Measurements from ENCODE around the gene PTS. TPM values are rescaled to one million over a fixed set of nuclear protein-coding genes. Genes with fewer than 3 reads are reported as not detected.

Gene PTS
- polyA plus RNA-seq, 2 donors: 48.6 to 53.8 TPM

DNA sequence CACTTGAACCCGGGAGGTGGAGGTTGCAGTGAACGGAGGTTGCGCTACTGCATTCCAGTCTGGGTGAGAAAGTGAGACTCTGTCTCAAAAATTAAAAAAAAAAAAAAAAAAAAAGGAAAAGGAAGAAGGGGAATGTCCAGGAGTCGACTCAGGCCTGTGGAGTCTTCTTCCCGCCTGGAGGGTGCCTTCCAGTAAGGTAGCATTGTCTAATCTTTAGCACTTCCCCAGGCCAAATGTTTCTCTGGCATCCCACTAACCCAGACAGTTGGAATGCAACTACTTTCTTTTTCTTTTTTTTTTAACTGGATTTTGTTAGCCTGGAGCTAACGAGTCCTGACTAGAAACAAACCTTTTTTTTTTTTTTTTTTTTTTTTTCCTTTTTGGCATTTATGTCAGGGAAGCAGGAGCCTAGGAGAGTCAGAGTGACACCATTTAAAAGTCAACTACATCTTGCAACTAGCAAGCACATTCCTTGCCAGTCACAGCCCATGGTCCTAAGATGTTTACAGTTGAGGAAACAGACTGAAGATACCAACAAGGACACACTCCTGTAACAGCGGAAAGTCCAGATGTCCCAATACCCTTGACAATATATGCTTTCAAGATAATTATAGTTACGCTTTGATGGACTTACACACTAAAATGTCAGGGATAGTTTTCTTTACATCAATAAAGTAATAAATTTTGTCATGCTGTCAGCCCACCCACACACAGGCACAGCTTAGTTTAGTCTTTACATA is 23.8 kb downstream of the PTS start:
- H3K4me1 ChIP-seq (ENCODE audit: control insufficient read depth in 2 of 2, insufficient read depth in 2 of 2, low read length in 1 of 2): no peaks in the 10 kb centered on the region

GRCh38 chr11:112253605-112254242 is 27.5 kb downstream of the PTS start:
- 96 to 97% methylated on average over 3 of the region's 3 CpGs for WGBS, 2 donors
- no peak overlapping the region for H3K27ac ChIP-seq (ENCODE audit: low read depth in 2 of 2, low read length in 1 of 2)
- no peaks in the 10 kb centered on the region for H3K36me3 ChIP-seq (ENCODE audit: control insufficient read depth in 2 of 2, insufficient read depth in 2 of 2, low read length in 1 of 2)
- H3K4me3 ChIP-seq (ENCODE audit: low read depth in 1 of 2, low read length in 2 of 2): no peak overlapping the region
- H3K27me3 ChIP-seq (ENCODE audit: control insufficient read depth in 1 of 2, insufficient read depth in 2 of 2, low read length in 2 of 2): no peaks in the 10 kb centered on the region
- H3K9me3 ChIP-seq (ENCODE audit: control insufficient read depth in 2 of 2, insufficient read depth in 1 of 2, low read depth in 1 of 2, low read length in 1 of 2): no peaks in the 10 kb centered on the region
- H3K4me1 ChIP-seq (ENCODE audit: control insufficient read depth in 2 of 2, insufficient read depth in 2 of 2, low read length in 1 of 2): no peaks in the 10 kb centered on the region

More for the DNA sequence above, 23.8 kb downstream of the PTS start:
- Histone ChIP-seq H3K4me3 (ENCODE audit: low read depth in 1 of 2, low read length in 2 of 2) (no peak overlapping the region), H3K27me3 (ENCODE audit: control insufficient read depth in 1 of 2, insufficient read depth in 2 of 2, low read length in 2 of 2) (no peaks in the 10 kb centered on the region), H3K9me3 (ENCODE audit: control insufficient read depth in 2 of 2, insufficient read depth in 1 of 2, low read depth in 1 of 2, low read length in 1 of 2) (no peaks in the 10 kb centered on the region), H3K36me3 (ENCODE audit: control insufficient read depth in 2 of 2, insufficient read depth in 2 of 2, low read length in 1 of 2) (no peaks in the 10 kb centered on the region), H3K27ac (ENCODE audit: low read depth in 2 of 2, low read length in 1 of 2) (no peak overlapping the region)
- 63 to 84% methylated on average over 8 of the region's 8 CpGs for WGBS, 2 donors

GRCh38 chr11:112255067-112255720 is 29.0 kb downstream of the PTS start:
- Histone ChIP-seq H3K27ac (ENCODE audit: low read depth in 2 of 2, low read length in 1 of 2) (no peak overlapping the region), H3K27me3 (ENCODE audit: control insufficient read depth in 1 of 2, insufficient read depth in 2 of 2, low read length in 2 of 2) (no peaks in the 10 kb centered on the region), H3K9me3 (ENCODE audit: control insufficient read depth in 2 of 2, insufficient read depth in 1 of 2, low read depth in 1 of 2, low read length in 1 of 2) (no peaks in the 10 kb centered on the region), H3K36me3 (ENCODE audit: control insufficient read depth in 2 of 2, insufficient read depth in 2 of 2, low read length in 1 of 2) (no peaks in the 10 kb centered on the region), H3K4me3 (ENCODE audit: low read depth in 1 of 2, low read length in 2 of 2) (no peak overlapping the region), H3K4me1 (ENCODE audit: control insufficient read depth in 2 of 2, insufficient read depth in 2 of 2, low read length in 1 of 2) (no peaks in the 10 kb centered on the region)
- 62 to 66% methylated on average over 15 of the region's 15 CpGs for WGBS, 2 donors

DNA sequence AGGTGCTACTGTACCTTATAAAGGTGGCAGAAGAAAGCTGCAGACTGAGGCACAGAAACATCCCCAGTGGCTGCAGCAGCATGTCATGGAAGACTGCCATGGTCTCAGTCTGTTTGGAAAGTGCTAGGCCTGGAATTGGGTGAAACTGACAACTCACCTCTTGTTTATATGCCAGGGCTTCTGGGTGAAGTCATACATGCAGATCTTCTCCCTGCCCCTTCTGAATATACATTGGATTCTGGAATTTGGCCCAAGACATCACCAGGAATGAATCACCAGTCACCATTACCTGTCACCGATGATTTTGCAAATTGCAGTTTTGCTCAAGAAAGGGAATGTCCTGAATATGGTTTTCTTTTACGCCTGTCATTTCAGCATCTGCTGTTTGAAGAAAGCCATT is 34.3 kb downstream of the PTS start, which contains the start of gene PLET1:
Gene PLET1, minus strand, starts transcription at position 371 of the 400 bp plus-strand sequence. Its CDS starts 271 bp downstream, at position 100.
- no peaks in the 10 kb centered on the region for H3K27me3 ChIP-seq (ENCODE audit: control insufficient read depth in 1 of 2, insufficient read depth in 2 of 2, low read length in 2 of 2)
- no peaks in the 10 kb centered on the region for H3K9me3 ChIP-seq (ENCODE audit: control insufficient read depth in 2 of 2, insufficient read depth in 1 of 2, low read depth in 1 of 2, low read length in 1 of 2)
- no peaks in the 10 kb centered on the region for H3K36me3 ChIP-seq (ENCODE audit: control insufficient read depth in 2 of 2, insufficient read depth in 2 of 2, low read length in 1 of 2)
- no peaks in the 10 kb centered on the region for H3K4me1 ChIP-seq (ENCODE audit: control insufficient read depth in 2 of 2, insufficient read depth in 2 of 2, low read length in 1 of 2)
- no peak within 1 kb of the TSS for H3K27ac ChIP-seq (ENCODE audit: low read depth in 2 of 2, low read length in 1 of 2)
- no peak within 1 kb of the TSS for H3K4me3 ChIP-seq (ENCODE audit: low read depth in 1 of 2, low read length in 2 of 2)
- WGBS, 2 donors: 76 to 92% methylated on average over 2 of the region's 2 CpGs

GRCh38 chr11:112265659-112266409 is 39.6 kb downstream of the PTS start:
- no peak overlapping the region for H3K4me3 ChIP-seq (ENCODE audit: low read depth in 1 of 2, low read length in 2 of 2)
- H3K27me3 ChIP-seq (ENCODE audit: control insufficient read depth in 1 of 2, insufficient read depth in 2 of 2, low read length in 2 of 2): no peaks in the 10 kb centered on the region
- no peak overlapping the region for H3K27ac ChIP-seq (ENCODE audit: low read depth in 2 of 2, low read length in 1 of 2)
- WGBS, 2 donors: 74 to 78% methylated on average over 11 of the region's 11 CpGs
- no peaks in the 10 kb centered on the region for H3K4me1 ChIP-seq (ENCODE audit: control insufficient read depth in 2 of 2, insufficient read depth in 2 of 2, low read length in 1 of 2)
- H3K9me3 ChIP-seq (ENCODE audit: control insufficient read depth in 2 of 2, insufficient read depth in 1 of 2, low read depth in 1 of 2, low read length in 1 of 2): no peaks in the 10 kb centered on the region
- H3K36me3 ChIP-seq (ENCODE audit: control insufficient read depth in 2 of 2, insufficient read depth in 2 of 2, low read length in 1 of 2): no peaks in the 10 kb centered on the region

GRCh38 chr11:112266410-112266778 is 40.2 kb downstream of the PTS start:
- Histone ChIP-seq H3K9me3 (ENCODE audit: control insufficient read depth in 2 of 2, insufficient read depth in 1 of 2, low read depth in 1 of 2, low read length in 1 of 2) (no peaks in the 10 kb centered on the region), H3K27me3 (ENCODE audit: control insufficient read depth in 1 of 2, insufficient read depth in 2 of 2, low read length in 2 of 2) (no peaks in the 10 kb centered on the region), H3K27ac (ENCODE audit: low read depth in 2 of 2, low read length in 1 of 2) (no peak overlapping the region), H3K36me3 (ENCODE audit: control insufficient read depth in 2 of 2, insufficient read depth in 2 of 2, low read length in 1 of 2) (no peaks in the 10 kb centered on the region), H3K4me1 (ENCODE audit: control insufficient read depth in 2 of 2, insufficient read depth in 2 of 2, low read length in 1 of 2) (no peaks in the 10 kb centered on the region), H3K4me3 (ENCODE audit: low read depth in 1 of 2, low read length in 2 of 2) (no peak overlapping the region)
- WGBS, 2 donors: 69 to 82% methylated on average over 3 of the region's 3 CpGs

GRCh38 chr11:112267188-112267591 is 41.0 kb downstream of the PTS start:
- no peaks in the 10 kb centered on the region for H3K4me1 ChIP-seq (ENCODE audit: control insufficient read depth in 2 of 2, insufficient read depth in 2 of 2, low read length in 1 of 2)
- no peaks in the 10 kb centered on the region for H3K9me3 ChIP-seq (ENCODE audit: control insufficient read depth in 2 of 2, insufficient read depth in 1 of 2, low read depth in 1 of 2, low read length in 1 of 2)
- no peaks in the 10 kb centered on the region for H3K27me3 ChIP-seq (ENCODE audit: control insufficient read depth in 1 of 2, insufficient read depth in 2 of 2, low read length in 2 of 2)
- H3K27ac ChIP-seq (ENCODE audit: low read depth in 2 of 2, low read length in 1 of 2): no peak overlapping the region
- H3K4me3 ChIP-seq (ENCODE audit: low read depth in 1 of 2, low read length in 2 of 2): no peak overlapping the region
- no peaks in the 10 kb centered on the region for H3K36me3 ChIP-seq (ENCODE audit: control insufficient read depth in 2 of 2, insufficient read depth in 2 of 2, low read length in 1 of 2)
- WGBS, 2 donors: 62% methylated on average over 5 of the region's 5 CpGs

- Histone ChIP-seq H3K4me3 (ENCODE audit: low read depth in 1 of 2, low read length in 2 of 2) (no peak overlapping the region), H3K36me3 (ENCODE audit: control insufficient read depth in 2 of 2, insufficient read depth in 2 of 2, low read length in 1 of 2) (no peaks in the 10 kb centered on the region), H3K27ac (ENCODE audit: low read depth in 2 of 2, low read length in 1 of 2) (no peak overlapping the region), H3K4me1 (ENCODE audit: control insufficient read depth in 2 of 2, insufficient read depth in 2 of 2, low read length in 1 of 2) (no peaks in the 10 kb centered on the region), H3K9me3 (ENCODE audit: control insufficient read depth in 2 of 2, insufficient read depth in 1 of 2, low read depth in 1 of 2, low read length in 1 of 2) (no peaks in the 10 kb centered on the region), H3K27me3 (ENCODE audit: control insufficient read depth in 1 of 2, insufficient read depth in 2 of 2, low read length in 2 of 2) (no peaks in the 10 kb centered on the region)
- WGBS, 2 donors: 91% methylated on average over 5 of the region's 5 CpGs
Observed at GRCh38 chr11:112268406-112268805, 42.2 kb downstream of the PTS start.

DNA sequence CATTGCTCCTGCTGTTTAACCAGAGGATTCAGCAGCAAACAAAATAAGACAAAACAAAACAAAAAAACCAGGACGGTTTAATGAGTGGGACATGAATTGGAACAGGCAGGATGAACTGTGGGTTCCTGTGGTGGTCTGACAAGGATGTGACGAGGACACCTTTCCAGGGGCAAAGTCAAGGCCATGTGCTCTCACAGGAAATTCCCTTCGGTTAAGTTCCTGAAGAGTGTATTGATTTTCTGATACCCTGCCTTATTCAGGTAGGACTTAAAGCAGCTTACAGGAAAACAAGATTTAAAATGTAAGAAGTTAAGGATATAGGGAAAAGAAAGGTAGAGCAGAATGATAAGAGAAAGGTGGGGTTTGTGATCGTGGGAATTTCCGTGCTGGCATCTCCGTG is 42.9 kb downstream of the PTS start:
- Histone ChIP-seq H3K27me3 (ENCODE audit: control insufficient read depth in 1 of 2, insufficient read depth in 2 of 2, low read length in 2 of 2) (no peaks in the 10 kb centered on the region), H3K4me3 (ENCODE audit: low read depth in 1 of 2, low read length in 2 of 2) (no peak overlapping the region)
- 72 to 83% methylated on average over 6 of the region's 6 CpGs for WGBS, 2 donors

More for the DNA sequence above, 42.9 kb downstream of the PTS start:
- no peaks in the 10 kb centered on the region for H3K9me3 ChIP-seq (ENCODE audit: control insufficient read depth in 2 of 2, insufficient read depth in 1 of 2, low read depth in 1 of 2, low read length in 1 of 2)
- H3K36me3 ChIP-seq (ENCODE audit: control insufficient read depth in 2 of 2, insufficient read depth in 2 of 2, low read length in 1 of 2): no peaks in the 10 kb centered on the region
- no peak overlapping the region for H3K27ac ChIP-seq (ENCODE audit: low read depth in 2 of 2, low read length in 1 of 2)
- H3K4me1 ChIP-seq (ENCODE audit: control insufficient read depth in 2 of 2, insufficient read depth in 2 of 2, low read length in 1 of 2): no peaks in the 10 kb centered on the region

Measured in esophagus (tissue), 2 donors.